AG09309 (cell line): ENCODE results near the gene TTBK2.

ENCODE experiments used
- DNase-seq: peaks from one replicate; pipeline ENCODE4 v3.0.0-alpha.2; 2010; ENCODE audit warnings: low read depth
- H3K4me3 ChIP-seq: 2 replicates; pipeline ENCODE4 v1.5.1; 2011; ENCODE audit warnings: mild to moderate bottlenecking, low read depth, low read length, moderate library complexity; ENCODE audit not compliant: control insufficient read depth
- CTCF ChIP-seq: IDR thresholded peaks from 2 replicates; pipeline ENCODE4 v1.5.1; 2011; ENCODE audit warnings: mild to moderate bottlenecking, low read depth, low read length, inconsistent platforms; ENCODE audit not compliant: insufficient read depth, control insufficient read depth; ENCODE audit errors: missing control alignments

Gene TTBK2

GRCh38 chr15:42798802-42799201 lies 121.8 kb downstream of the TTBK2 start:
- DNase-seq = no peak
- no peak overlapping the region for H3K4me3 ChIP-seq
- no peak for TF ChIP-seq CTCF

- TF ChIP-seq CTCF = no peak
- H3K4me3 ChIP-seq = no peak overlapping the region
- no peak for DNase-seq
Observed at GRCh38 chr15:42796955-42797782, 123.4 kb downstream of the TTBK2 start.

- H3K4me3 ChIP-seq = no peak overlapping the region
- no peak for DNase-seq
- TF ChIP-seq CTCF = no peak
Observed at GRCh38 chr15:42788725-42789124, 131.9 kb downstream of the TTBK2 start.

- no peak for DNase-seq
- TF ChIP-seq CTCF = no peak
- no peak overlapping the region for H3K4me3 ChIP-seq
Observed at GRCh38 chr15:42786978-42787377, 133.6 kb downstream of the TTBK2 start.

- DNase-seq = no peak
- no peak overlapping the region for H3K4me3 ChIP-seq
- no peak for TF ChIP-seq CTCF
Observed at GRCh38 chr15:42785569-42785968, 135.0 kb downstream of the TTBK2 start.

- no peak for DNase-seq
- H3K4me3 ChIP-seq = no peak overlapping the region
- TF ChIP-seq CTCF = no peak
Observed at GRCh38 chr15:42784705-42785104, 135.9 kb downstream of the TTBK2 start.
